HuH-7.5 (cell line): Measurements from ENCODE around the gene PEPD.
"Not testable (repeated sequence)": the region's sequence is repeated elsewhere in the genome, so short reads cannot be mapped to it uniquely, and the experiment has no call there.

Source experiments
- DNase-seq: peaks from one replicate; pipeline ENCODE4 v3.0.0; 2011; ENCODE audit warnings: low spot score

The PEPD gene

GRCh38 chr19:33497778-33498175, 23.8 kb downstream of the PEPD start:
- DNase-seq = no peak

- no peak for DNase-seq
Observed at GRCh38 chr19:33497131-33497777, 24.3 kb downstream of the PEPD start.

- DNase-seq = no peak
Observed at GRCh38 chr19:33496038-33496895, 25.3 kb downstream of the PEPD start.

GRCh38 chr19:33493401-33494275, 28.0 kb downstream of the PEPD start:
- DNase-seq = no peak

- no peak for DNase-seq
Observed at GRCh38 chr19:33492951-33493350, 28.6 kb downstream of the PEPD start.

GRCh38 chr19:33492090-33492489, 29.5 kb downstream of the PEPD start:
- no peak for DNase-seq

GRCh38 chr19:33490596-33490995, 31.0 kb downstream of the PEPD start:
- not testable (repeated sequence) for DNase-seq

GRCh38 chr19:33490041-33490451, 31.5 kb downstream of the PEPD start:
- no peak for DNase-seq

GRCh38 chr19:33488826-33489225, 32.8 kb downstream of the PEPD start:
- no peak for DNase-seq

GRCh38 chr19:33487901-33488800, 33.4 kb downstream of the PEPD start:
- DNase-seq = no peak

GRCh38 chr19:33486936-33487811, 34.4 kb downstream of the PEPD start:
- no peak for DNase-seq

GRCh38 chr19:33486407-33486806, 35.2 kb downstream of the PEPD start:
- no peak for DNase-seq

- no peak for DNase-seq
Observed at GRCh38 chr19:33484226-33484774, 37.3 kb downstream of the PEPD start.

GRCh38 chr19:33482476-33482875, 39.1 kb downstream of the PEPD start:
- no peak for DNase-seq

GRCh38 chr19:33481863-33482262, 39.7 kb downstream of the PEPD start:
- no peak for DNase-seq

- not testable (repeated sequence) for DNase-seq
Observed at GRCh38 chr19:33479570-33479969, 42.0 kb downstream of the PEPD start.

GRCh38 chr19:33477781-33478180, 43.8 kb downstream of the PEPD start:
- DNase-seq = no peak

- no peak for DNase-seq
Observed at GRCh38 chr19:33476151-33476707, 45.4 kb downstream of the PEPD start.

GRCh38 chr19:33473653-33474305, 47.8 kb downstream of the PEPD start:
- DNase-seq = no peak
